CD4-positive, alpha-beta T cell (primary cell): Measurements from ENCODE around the gene TREML1. TPM values are rescaled to one million over a fixed set of nuclear protein-coding genes. Genes with fewer than 3 reads are reported as not detected.

Source experiments
- ATAC-seq: fragments of 200-7000 bp; cut with Tn5 transposase; one replicate; pipeline ENCODE4 v1.10.0; 2022; ENCODE audit warnings: mild to moderate bottlenecking; ENCODE audit not compliant: poor library complexity
- CTCF ChIA-PET: fragments of 350-600 bp; sonication (Branson Sonifier 250); formaldehyde crosslinking; loops from one replicate; lab custom pipeline; 2021; ENCODE audit warnings: antibody characterized with exemption, inconsistent platforms; lab: Charles Lee
- POLR2A ChIA-PET: fragments of 350-600 bp; sonication (Branson Sonifier 250); formaldehyde crosslinking; loops from one replicate; lab custom pipeline; 2021; ENCODE audit warnings: antibody characterized with exemption, inconsistent platforms; lab: Charles Lee
- DNase-seq, 14 experiments: peaks; one replicate each; pipeline ENCODE4 v3.0.0-alpha.2; 2013 to 2020; ENCODE audit warnings: mixed read lengths in 2 of 14
- H3K27ac ChIP-seq, 2 donors: one replicate each; pipeline versions ENCODE4 v1.5.1 to v1.7.0; 2013; ENCODE audit warnings: low read length in 2 of 2, low read depth in 1 of 2, mild to moderate bottlenecking in 1 of 2
- H3K27me3 ChIP-seq, 2 experiments: 1 replicate in 1 of 2; 2 replicates in 1 of 2; pipeline versions ENCODE4 v1.6.1 to v1.7.0; 2013; ENCODE audit warnings: low read length in 2 of 2, control low read depth in 1 of 2, mild to moderate bottlenecking in 1 of 2, moderate library complexity in 1 of 2; ENCODE audit not compliant: insufficient read depth in 2 of 2, control insufficient read depth in 1 of 2
- H3K36me3 ChIP-seq: one replicate; pipeline ENCODE4 v1.6.1; 2013; ENCODE audit warnings: low read length, control low read depth; ENCODE audit not compliant: insufficient read depth
- H3K4me1 ChIP-seq: one replicate; pipeline ENCODE4 v1.6.1; 2013; ENCODE audit warnings: low read length, control low read depth; ENCODE audit not compliant: insufficient read depth
- H3K4me3 ChIP-seq: one replicate; pipeline ENCODE4 v1.5.1; 2013; ENCODE audit warnings: mild to moderate bottlenecking, low read length, moderate library complexity
- H3K9me3 ChIP-seq, 2 experiments: 1 replicate in 1 of 2; 2 replicates in 1 of 2; pipeline versions ENCODE4 v1.6.1 to v1.7.0; 2013; ENCODE audit warnings: low read length in 2 of 2, mild to moderate bottlenecking in 2 of 2, control low read depth in 1 of 2, moderate library complexity in 1 of 2; ENCODE audit not compliant: control insufficient read depth in 1 of 2, insufficient read depth in 1 of 2
- H3K27ac Mint-ChIP-seq: one replicate; pipeline ENCODE4 v1.8.0; 2020; ENCODE audit warnings: mixed read lengths
- H3K27me3 Mint-ChIP-seq: one replicate; pipeline ENCODE4 v1.8.0; 2021; ENCODE audit warnings: mixed read lengths
- H3K36me3 Mint-ChIP-seq: one replicate; pipeline ENCODE4 v1.8.0; 2021; ENCODE audit warnings: low read depth, mixed read lengths
- H3K4me1 Mint-ChIP-seq: one replicate; pipeline ENCODE4 v1.8.0; 2021; ENCODE audit warnings: low read depth, mixed read lengths
- H3K4me3 Mint-ChIP-seq: one replicate; pipeline ENCODE4 v1.8.0; 2020; ENCODE audit warnings: mild to moderate bottlenecking, mixed read lengths
- H3K9me3 Mint-ChIP-seq: one replicate; pipeline ENCODE4 v1.8.0; 2020; ENCODE audit warnings: mixed read lengths
- CTCF ChIP-seq: fragments of 200-600 bp; IDR thresholded peaks from one replicate; pipeline ENCODE4 v1.8.0; 2022; ENCODE audit warnings: antibody characterized with exemption, mild to moderate bottlenecking
- intact Hi-C, 2 experiments: fragments of 100-400 bp; cut with DNase I in 1 of 2; cut with micrococcal nuclease in 1 of 2; formaldehyde crosslinking; loops; one replicate each; pipeline versions ENCODE4 v1.15.1 to v1.9.0; 2023 to 2025; cut with DNase I, micrococcal nuclease
- total RNA-seq, 174 experiments: library from RNA in 2 of 174; stranded (reverse) in 2 of 174; gene quantifications; one replicate each; pipeline ENCODE4 v1.2.3 and lab custom pipeline; 2021 to 2026

The TREML1 gene
- total RNA-seq, 2 experiments from 2014 or later = not detected

- Mint-ChIP-seq H3K27me3 (no peaks in the 10 kb centered on the region), H3K36me3 (no peaks in the 10 kb centered on the region), H3K4me3 (no peak overlapping the region), H3K27ac (no peak overlapping the region), H3K9me3 (no peaks in the 10 kb centered on the region), H3K4me1 (no peaks in the 10 kb centered on the region)
- DNase-seq (no peak), ATAC-seq (no peak)
- no peaks in the 10 kb centered on the region for H3K27me3 ChIP-seq
- H3K4me3 ChIP-seq = no peak overlapping the region
- H3K27ac ChIP-seq = no peak overlapping the region
- ChIA-PET POLR2A (no interaction called here), CTCF (no interaction called here)
- no peaks in the 10 kb centered on the region for H3K9me3 ChIP-seq
- TF ChIP-seq CTCF = no peak
- no peaks in the 10 kb centered on the region for H3K36me3 ChIP-seq
- H3K4me1 ChIP-seq = no peaks in the 10 kb centered on the region
- intact Hi-C loops = no loop called here
These were observed 20.9 kb upstream of the TREML1 start for GRCh38 chr6:41175084-41175483.

GRCh38 chr6:41174610-41175009 is 20.5 kb upstream of the TREML1 start:
- H3K4me1 Mint-ChIP-seq = no peaks in the 10 kb centered on the region
- TF ChIP-seq CTCF = no peak
- CTCF ChIA-PET = interaction anchor here (0.7 kb wide), 1 partner anchor 532 kb away, joined by 3 read pairs; no protein-coding TSS in a partner anchor
- DNase-seq (no peak), ATAC-seq (no peak)
- Histone ChIP-seq H3K4me3 (no peak overlapping the region), H3K9me3 (no peaks in the 10 kb centered on the region), H3K27ac (no peak overlapping the region), H3K4me1 (no peaks in the 10 kb centered on the region), H3K27me3 (no peaks in the 10 kb centered on the region), H3K36me3 (no peaks in the 10 kb centered on the region)
- no peaks in the 10 kb centered on the region for H3K36me3 Mint-ChIP-seq
- H3K9me3 Mint-ChIP-seq = no peaks in the 10 kb centered on the region
- H3K27ac Mint-ChIP-seq = no peak overlapping the region
- POLR2A ChIA-PET = no interaction called here
- no peak overlapping the region for H3K4me3 Mint-ChIP-seq
- H3K27me3 Mint-ChIP-seq = no peaks in the 10 kb centered on the region
- intact Hi-C loops = no loop called here

GRCh38 chr6:41171908-41172307 is 17.8 kb upstream of the TREML1 start:
- intact Hi-C loops = no loop called here
- Mint-ChIP-seq H3K9me3 (no peaks in the 10 kb centered on the region), H3K36me3 (no peaks in the 10 kb centered on the region), H3K27me3 (no peaks in the 10 kb centered on the region), H3K27ac (no peak overlapping the region), H3K4me3 (no peak overlapping the region), H3K4me1 (no peaks in the 10 kb centered on the region)
- no peak for TF ChIP-seq CTCF
- ATAC-seq (no peak), DNase-seq (no peak)
- no peak overlapping the region for H3K27ac ChIP-seq
- no peaks in the 10 kb centered on the region for H3K4me1 ChIP-seq
- H3K27me3 ChIP-seq = no peaks in the 10 kb centered on the region
- ChIA-PET CTCF (no interaction called here), POLR2A (no interaction called here)
- H3K36me3 ChIP-seq = no peaks in the 10 kb centered on the region
- no peaks in the 10 kb centered on the region for H3K9me3 ChIP-seq
- no peak overlapping the region for H3K4me3 ChIP-seq
